HG02678 (cell line): ENCODE data around the gene LNP1.
"Not testable (repeated sequence)": the region's sequence is repeated elsewhere in the genome, so short reads cannot be mapped to it uniquely, and the experiment has no call there.

Source experiments
- ATAC-seq: cut with Tn5 transposase; IDR thresholded peaks from one replicate; pipeline ENCODE4 v1.9.1; 2021; ENCODE audit warnings: mild to moderate bottlenecking, moderate library complexity; ENCODE audit not compliant: unreplicated experiment

Gene LNP1

GRCh38 chr3:100471444-100471843 lies 70.1 kb downstream of the LNP1 start:
- no peak for ATAC-seq

DNA sequence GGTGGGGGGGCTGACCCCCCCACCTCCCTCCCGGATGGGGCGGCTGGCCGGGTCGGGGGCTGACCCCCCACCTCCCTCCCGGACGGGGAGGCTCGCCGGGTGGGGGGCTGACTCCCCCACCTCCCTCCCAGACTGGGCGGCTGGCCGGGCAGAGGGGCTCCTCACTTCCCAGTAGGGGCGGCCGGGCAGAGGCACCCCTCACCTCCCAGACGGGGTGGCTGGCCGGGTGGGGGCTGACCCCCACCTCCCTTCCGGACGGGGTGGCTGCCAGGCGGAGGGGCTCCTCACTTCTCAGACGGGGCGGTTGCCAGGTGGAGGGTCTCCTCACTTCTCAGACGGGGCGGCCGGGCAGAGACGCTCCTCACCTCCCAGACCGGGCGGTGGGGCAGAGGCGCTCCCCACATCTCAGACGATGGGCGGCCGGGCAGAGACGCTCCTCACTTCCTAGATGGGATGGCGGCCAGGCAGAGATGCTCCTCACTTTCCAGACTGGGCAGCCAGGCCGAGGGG lies 76.6 kb downstream of the LNP1 start:
- ATAC-seq, result not testable (repeated sequence)

GRCh38 chr3:100478521-100478920 lies 77.2 kb downstream of the LNP1 start:
- not testable (repeated sequence) for ATAC-seq

- no peak for ATAC-seq
These were observed 78.7 kb downstream of the LNP1 start for GRCh38 chr3:100480081-100480480.

GRCh38 chr3:100482176-100482575 lies 80.8 kb downstream of the LNP1 start:
- no peak for ATAC-seq

DNA sequence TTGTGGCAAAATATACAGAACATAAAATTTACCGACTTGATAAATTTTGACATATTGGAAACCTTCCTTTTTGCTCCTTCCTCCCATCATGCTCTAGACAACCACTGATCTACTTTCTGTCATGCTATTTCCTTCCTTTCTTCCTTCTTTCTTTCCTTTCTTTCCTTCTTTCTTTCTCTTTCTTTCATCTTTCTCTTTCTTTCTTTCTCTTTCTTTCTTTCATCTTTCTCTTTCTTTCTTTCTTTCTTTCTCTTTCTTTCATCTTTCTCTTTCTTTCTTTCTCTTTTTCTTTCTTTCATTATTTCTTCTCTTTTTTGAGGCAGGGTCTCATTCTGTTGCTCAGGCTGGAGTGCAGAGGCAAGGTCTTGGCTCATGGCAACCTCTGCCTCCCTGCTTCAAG lies 82.2 kb downstream of the LNP1 start:
- no peak for ATAC-seq

- no peak for ATAC-seq
These were observed 85.5 kb downstream of the LNP1 start for GRCh38 chr3:100486808-100487207.

DNA sequence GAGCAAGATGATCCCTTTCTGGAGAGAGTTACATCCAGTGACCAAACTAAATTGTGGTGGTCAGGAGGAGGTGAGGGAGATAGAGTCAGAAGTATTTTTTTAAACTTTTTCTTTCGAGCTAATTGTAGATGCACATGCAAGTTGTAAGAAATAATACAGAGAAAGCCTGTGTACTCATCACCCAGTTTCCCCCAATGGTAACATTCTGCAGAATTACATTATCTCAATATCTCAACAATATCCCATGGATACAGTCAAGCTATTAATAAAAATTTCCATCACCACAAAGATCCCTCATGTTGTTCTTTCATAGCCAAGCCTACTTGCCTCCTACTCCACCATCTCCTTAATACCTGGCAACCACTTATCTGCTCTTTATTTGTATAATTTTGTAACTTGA lies 87.8 kb downstream of the LNP1 start:
- no peak for ATAC-seq

DNA sequence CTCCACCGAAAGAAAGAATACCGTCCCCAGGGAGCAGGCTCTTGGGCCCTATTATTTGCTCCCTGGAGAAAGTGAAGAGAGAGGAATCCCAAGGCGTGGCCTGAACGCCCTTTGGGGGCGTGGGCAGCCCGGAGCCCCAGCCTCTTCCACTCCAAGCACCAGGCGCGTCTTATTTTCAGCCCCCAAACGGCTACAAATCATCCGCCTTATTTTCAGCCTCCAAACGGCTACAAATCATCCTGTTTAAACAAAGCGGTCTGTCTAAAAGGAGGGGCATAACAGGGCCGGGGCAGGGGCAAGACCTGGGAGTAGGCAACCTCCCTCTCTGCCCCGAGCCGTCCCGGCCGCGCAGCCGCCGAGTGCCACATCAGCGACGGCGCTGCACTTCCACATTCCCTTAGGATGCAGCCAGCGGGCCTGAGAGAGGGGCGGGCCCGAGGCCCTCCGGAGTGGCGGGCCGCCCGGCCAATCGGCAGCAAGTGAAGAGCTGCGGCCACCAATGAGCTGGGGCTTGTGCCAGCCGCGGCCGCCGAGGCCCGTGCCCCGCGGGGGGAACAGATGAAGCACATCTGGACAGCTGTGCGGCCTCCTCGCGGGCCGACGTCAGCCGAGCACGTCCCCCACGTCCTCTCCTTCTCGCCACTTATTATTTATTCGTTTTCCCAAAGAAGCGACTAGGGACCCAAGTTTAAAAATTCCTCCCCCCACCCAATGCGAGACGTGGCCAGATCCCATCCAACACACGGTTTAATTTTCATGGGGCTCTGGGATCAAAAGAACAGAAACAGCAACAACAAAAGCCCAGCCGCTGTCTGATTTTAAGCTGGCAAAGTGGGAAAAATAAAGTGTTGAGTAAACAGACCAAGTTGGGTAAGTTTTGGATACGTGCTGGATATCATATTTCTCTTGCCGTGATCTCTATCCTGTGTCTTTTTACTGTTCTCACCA lies 91.0 kb downstream of the LNP1 start, which contains the start of gene TMEM45A:
Gene TMEM45A (plus strand): TSS at position 561 of the 948 bp plus-strand sequence. CDS start 62,593 bp downstream, outside the sequence.
- ATAC-seq, result peak; percentile 98

GRCh38 chr3:100496711-100497261 lies 95.4 kb downstream of the LNP1 start:
- ATAC-seq, result peak; percentile 31

DNA sequence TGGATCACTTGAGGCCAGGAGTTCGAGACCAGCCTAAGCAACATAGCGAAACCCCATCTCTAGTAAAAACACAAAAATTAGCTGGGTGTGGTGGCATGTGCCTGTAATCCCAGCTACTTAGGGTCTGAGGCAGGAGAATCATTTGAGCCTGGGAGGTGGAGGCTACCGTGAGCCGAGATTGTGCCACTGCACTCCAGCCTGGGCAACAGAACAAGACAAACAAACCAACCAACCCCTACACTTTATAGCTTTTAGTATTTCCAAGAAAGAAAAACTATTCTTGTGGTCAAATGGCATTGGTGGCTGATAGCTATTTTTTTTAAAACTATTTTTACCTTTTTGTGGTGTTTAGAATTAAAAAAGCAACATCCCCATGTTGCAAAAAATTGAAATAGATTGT lies 98.3 kb downstream of the LNP1 start:
- ATAC-seq, result no peak

DNA sequence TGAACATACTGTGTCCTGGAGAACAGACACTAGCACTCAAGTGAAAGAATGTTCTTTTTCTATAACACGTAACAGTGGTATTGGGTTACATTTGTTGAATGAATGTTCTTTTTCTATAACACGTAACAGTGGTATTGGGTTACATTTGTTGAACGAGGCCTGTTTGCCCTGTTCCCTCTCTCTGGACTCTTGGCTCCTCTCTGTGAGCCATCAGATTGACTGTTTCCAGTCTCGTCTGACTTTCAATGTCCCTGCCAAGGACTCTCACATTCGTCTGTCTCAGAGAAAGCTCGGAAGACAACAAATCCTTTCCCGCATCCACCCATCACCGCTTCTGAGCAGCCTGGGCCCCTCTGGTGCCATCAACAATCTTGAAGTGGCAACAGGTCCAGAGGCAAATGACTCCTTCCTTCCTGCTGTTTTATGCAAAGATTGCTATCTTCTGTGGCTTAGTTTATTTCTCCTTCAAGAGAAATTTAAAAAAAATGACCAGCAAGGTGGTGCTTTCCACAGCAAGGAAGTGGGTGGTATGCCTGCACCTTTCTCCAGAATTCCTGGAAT lies 99.1 kb downstream of the LNP1 start:
- ATAC-seq, result no peak

DNA sequence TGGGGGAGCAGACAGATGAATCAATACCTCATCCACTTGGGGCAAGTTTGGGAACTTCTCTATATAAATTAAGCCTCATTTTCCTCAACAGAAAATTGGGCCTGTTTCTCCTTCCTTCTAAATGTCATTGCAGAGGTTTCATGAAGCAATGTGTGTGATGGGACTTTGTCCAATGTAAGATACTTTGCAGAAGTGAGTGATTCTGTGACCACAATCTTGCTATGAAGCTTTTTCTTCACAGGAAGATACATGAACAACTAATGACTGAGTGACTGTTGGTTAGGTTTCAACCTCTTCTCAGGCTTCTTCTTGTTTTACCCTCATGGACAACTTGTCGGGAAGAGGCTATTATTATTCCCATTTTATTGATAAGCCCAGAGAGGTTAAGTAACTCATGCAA lies 102.1 kb downstream of the LNP1 start:
- ATAC-seq, result no peak
